WERI-Rb-1 (cell line): ENCODE measurements around the gene TBX10.
"Not testable (repeated sequence)": the region's sequence is repeated elsewhere in the genome, so short reads cannot be mapped to it uniquely, and the experiment has no call there.

ENCODE experiments used
- DNase-seq: peaks from one replicate; pipeline ENCODE4 v3.0.0-alpha.2; 2020
- H3K27ac ChIP-seq: fragments of 250-450 bp; sonication (Bioruptor Pico); 2 replicates; pipeline ENCODE4 v1.5.1; 2020; ENCODE audit warnings: mild to moderate bottlenecking, moderate library complexity
- H3K27me3 ChIP-seq: fragments of 250-450 bp; sonication (Bioruptor Pico); 2 replicates; pipeline ENCODE4 v1.5.1; 2021; ENCODE audit warnings: mild to moderate bottlenecking, low read depth, moderate library complexity; ENCODE audit not compliant: insufficient read depth, severe bottlenecking
- H3K36me3 ChIP-seq: fragments of 250-450 bp; sonication (Bioruptor Pico); 2 replicates; pipeline ENCODE4 v1.5.1; 2020; ENCODE audit warnings: mild to moderate bottlenecking, moderate library complexity
- H3K4me3 ChIP-seq: 2 replicates; pipeline ENCODE4 v1.5.1; 2011; ENCODE audit warnings: low read depth, mild to moderate bottlenecking, control low read depth, low read length
- H3K9me3 ChIP-seq: fragments of 250-450 bp; sonication (Bioruptor Pico); 2 replicates; pipeline ENCODE4 v1.5.1; 2021; ENCODE audit warnings: mild to moderate bottlenecking, moderate library complexity; ENCODE audit not compliant: severe bottlenecking
- CTCF ChIP-seq: IDR thresholded peaks from 2 replicates; pipeline ENCODE4 v1.5.1; 2011; ENCODE audit warnings: low read depth, mild to moderate bottlenecking, control low read depth, inconsistent platforms, low read length

TBX10 gene

GRCh38 chr11:67639438-67639859, at the start of gene TBX10:
TSS of gene TBX10 (minus strand) at chr11:67639763. CDS start at chr11:67639472, 291 bp downstream.
- H3K27ac ChIP-seq: no peak within 1 kb of the TSS
- peaks cover 3% of the 10 kb centered on the region for H3K9me3 ChIP-seq

GRCh38 chr11:67689178-67689577, 49.6 kb upstream of the TBX10 start:
- Histone ChIP-seq H3K27me3 (no peaks in the 10 kb centered on the region), H3K4me3 (no peak overlapping the region), H3K36me3 (no peaks in the 10 kb centered on the region), H3K9me3 (no peaks in the 10 kb centered on the region), H3K27ac (no peak overlapping the region)
- TF ChIP-seq CTCF: no peak
- DNase-seq: no peak

More at GRCh38 chr11:67639438-67639859, at the start of gene TBX10:
- Histone ChIP-seq H3K36me3 (no peaks in the 10 kb centered on the region), H3K27me3 (no peaks in the 10 kb centered on the region), H3K4me3 (no peak within 1 kb of the TSS)
- no peak for DNase-seq
- no peak for TF ChIP-seq CTCF

GRCh38 chr11:67687986-67688385, 48.4 kb upstream of the TBX10 start:
- Histone ChIP-seq H3K9me3 (no peaks in the 10 kb centered on the region), H3K27me3 (no peaks in the 10 kb centered on the region), H3K36me3 (no peaks in the 10 kb centered on the region), H3K4me3 (no peak overlapping the region), H3K27ac (no peak overlapping the region)
- DNase-seq: no peak
- TF ChIP-seq CTCF: no peak

- not testable (repeated sequence) for H3K27me3 ChIP-seq, H3K9me3 ChIP-seq, H3K4me3 ChIP-seq, H3K36me3 ChIP-seq, DNase-seq, H3K27ac ChIP-seq
These were observed 46.2 kb upstream of the TBX10 start for GRCh38 chr11:67685641-67686332.

- H3K4me3 ChIP-seq, H3K27ac ChIP-seq, H3K36me3 ChIP-seq, H3K27me3 ChIP-seq, H3K9me3 ChIP-seq, DNase-seq: not testable (repeated sequence)
These were observed 42.8 kb upstream of the TBX10 start for GRCh38 chr11:67682126-67683034.

GRCh38 chr11:67680696-67681470, 41.3 kb upstream of the TBX10 start:
- no peak for TF ChIP-seq CTCF
- no peak overlapping the region for H3K27ac ChIP-seq
- H3K36me3 ChIP-seq: no peaks in the 10 kb centered on the region
- no peak overlapping the region for H3K4me3 ChIP-seq
- no peak for DNase-seq
- H3K27me3 ChIP-seq: no peaks in the 10 kb centered on the region
- H3K9me3 ChIP-seq: no peaks in the 10 kb centered on the region
